GM21723 (cell line): ENCODE data around the gene PROCA1.
"Not testable (repeated sequence)": the region's sequence is repeated elsewhere in the genome, so short reads cannot be mapped to it uniquely, and the experiment has no call there.

Experiments
- ATAC-seq: cut with Tn5 transposase; IDR thresholded peaks from one replicate; pipeline ENCODE4 v1.9.1; 2021; ENCODE audit warnings: mild to moderate bottlenecking, moderate library complexity; ENCODE audit not compliant: unreplicated experiment

PROCA1 gene

GRCh38 chr17:28744972-28745785, 33.5 kb upstream of the PROCA1 start:
- ATAC-seq, result no peak

GRCh38 chr17:28744104-28744971, 32.6 kb upstream of the PROCA1 start:
- ATAC-seq, result peak; percentile 20

- ATAC-seq, result peak; percentile 54
Measured at GRCh38 chr17:28743243-28744103, 31.8 kb upstream of the PROCA1 start, which contains the start of gene TRAF4. Gene TRAF4 (plus strand): TSS chr17:28744011. CDS start chr17:28744113, 102 bp downstream.

GRCh38 chr17:28741358-28742349, 30.0 kb upstream of the PROCA1 start:
- no peak for ATAC-seq

GRCh38 chr17:28740406-28741357, 29.0 kb upstream of the PROCA1 start:
- ATAC-seq, result no peak

- peak; percentile 29 for ATAC-seq
Measured at GRCh38 chr17:28738680-28739384, 27.1 kb upstream of the PROCA1 start.

GRCh38 chr17:28737770-28738679, 26.3 kb upstream of the PROCA1 start:
- ATAC-seq, result peak; percentile 73

- ATAC-seq, result no peak
Measured at GRCh38 chr17:28737316-28737715, 25.6 kb upstream of the PROCA1 start.

GRCh38 chr17:28735913-28736769, 24.5 kb upstream of the PROCA1 start:
- not testable (repeated sequence) for ATAC-seq

GRCh38 chr17:28735242-28735722, 23.6 kb upstream of the PROCA1 start:
- ATAC-seq, result no peak

GRCh38 chr17:28734712-28735241, 23.1 kb upstream of the PROCA1 start:
- no peak for ATAC-seq

GRCh38 chr17:28733346-28733745, 21.7 kb upstream of the PROCA1 start:
- ATAC-seq, result no peak

GRCh38 chr17:28729950-28730330, 18.3 kb upstream of the PROCA1 start:
- ATAC-seq, result no peak

- ATAC-seq, result peak; percentile 37
Measured at GRCh38 chr17:28728364-28729200, 16.9 kb upstream of the PROCA1 start, which contains the start of gene NEK8. Gene NEK8 (plus strand): TSS chr17:28728788. CDS start chr17:28728814, 26 bp downstream.
